Limb (tissue), 2 donors: ENCODE data around the gene PAIP2B.
A peak's percentile ranks its signal among the peaks of the same experiment; 100 is the strongest.
"Not testable (repeated sequence)": the region's sequence is repeated elsewhere in the genome, so short reads cannot be mapped to it uniquely, and the experiment has no call there.

Source experiments
- DNase-seq, 2 donors: peaks; one replicate each; pipeline ENCODE4 v3.0.0-alpha.2; 2016; ENCODE audit errors: extremely low spot score in 2 of 2

Gene PAIP2B

DNA sequence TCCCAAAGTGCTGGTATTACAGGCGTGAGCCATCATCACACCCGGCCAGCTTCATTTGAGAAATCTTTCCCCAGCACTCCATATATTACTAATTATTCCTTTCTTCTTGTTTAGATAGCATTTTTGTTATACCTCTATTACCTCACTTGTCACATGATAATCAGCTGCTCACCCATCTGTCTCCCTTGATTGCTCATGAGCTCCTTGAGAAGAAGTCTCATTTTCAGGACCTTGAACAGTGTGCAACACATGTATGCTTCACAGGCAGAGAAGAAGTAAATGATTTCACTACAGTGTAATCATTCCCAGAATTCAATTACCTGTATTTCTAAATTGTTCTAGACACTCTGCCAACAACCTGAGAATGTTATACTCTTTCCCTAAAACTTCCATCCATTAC lies 6.2 kb downstream of the PAIP2B start:
- DNase-seq = no peak

- no peak for DNase-seq
Measured at GRCh38 chr2:71216501-71216900, 10.4 kb downstream of the PAIP2B start.

DNA sequence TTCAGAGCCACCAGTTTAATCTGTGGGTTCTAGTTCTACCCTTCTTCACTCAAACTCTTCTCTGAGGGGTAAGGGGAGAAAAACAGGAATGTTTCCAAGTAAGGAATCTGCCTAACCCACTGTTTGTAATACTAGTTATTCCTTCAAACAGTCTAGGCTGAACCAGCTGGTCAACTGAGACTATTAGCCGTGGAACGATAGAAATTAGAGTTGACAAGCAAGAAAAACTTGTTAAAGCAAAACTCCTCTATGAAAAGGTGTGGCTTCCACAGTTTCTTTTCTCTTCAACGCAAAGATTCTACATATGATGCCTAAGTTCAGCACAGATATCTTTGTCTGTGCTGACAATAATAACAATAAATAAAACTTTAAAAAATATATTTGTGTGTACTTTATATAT lies 11.5 kb downstream of the PAIP2B start:
- no peak for DNase-seq

- DNase-seq = no peak
Measured at GRCh38 chr2:71212336-71212735, 14.6 kb downstream of the PAIP2B start.

- no peak for DNase-seq
Measured at GRCh38 chr2:71210292-71210691, 16.6 kb downstream of the PAIP2B start.

DNA sequence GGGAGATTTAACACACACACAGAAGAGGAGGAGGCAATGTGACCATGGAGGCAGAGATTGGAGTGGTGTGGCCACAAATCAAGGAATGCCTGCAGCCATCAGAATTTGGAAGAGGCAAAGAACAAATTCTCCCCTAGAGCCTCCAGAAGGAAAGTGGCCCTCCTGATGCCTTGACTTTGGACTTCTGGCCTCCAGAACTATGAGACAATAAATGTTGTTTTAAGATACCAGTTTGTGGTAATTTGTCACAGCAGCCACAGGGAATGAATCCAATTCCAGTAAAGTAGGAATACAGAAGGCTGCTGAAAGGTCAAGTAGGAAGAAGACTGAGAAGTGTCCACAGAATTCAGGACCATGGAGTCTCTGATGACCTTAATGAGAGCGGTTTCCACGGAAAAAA lies 18.1 kb downstream of the PAIP2B start:
- DNase-seq = no peak

GRCh38 chr2:71207601-71208000 lies 19.3 kb downstream of the PAIP2B start:
- DNase-seq = no peak

GRCh38 chr2:71206271-71206670 lies 20.6 kb downstream of the PAIP2B start:
- no peak for DNase-seq

DNA sequence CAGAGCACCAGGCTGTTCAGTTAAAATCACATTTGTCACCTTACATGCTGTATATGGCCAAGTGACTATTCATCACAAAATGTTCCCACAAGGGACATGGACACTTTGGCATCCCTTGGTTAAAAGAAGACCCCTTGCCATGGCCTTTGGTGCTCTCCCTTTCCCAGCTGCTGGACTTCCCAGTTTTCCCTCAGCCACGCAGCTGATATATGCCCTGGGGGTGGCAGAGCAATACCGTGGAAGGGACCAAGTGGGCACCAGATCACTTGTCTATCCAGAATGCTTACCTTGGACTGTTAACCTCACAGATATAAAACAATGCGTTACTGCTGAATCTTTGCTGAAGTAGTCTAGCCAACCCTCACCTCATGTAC lies 35.3 kb downstream of the PAIP2B start:
- no peak for DNase-seq

- peak in 1 of 2 donors; percentile 21 for DNase-seq
Measured at GRCh38 chr2:71190656-71191569, 36.0 kb downstream of the PAIP2B start.

GRCh38 chr2:71187589-71187988 lies 39.3 kb downstream of the PAIP2B start:
- DNase-seq = no peak

- DNase-seq = no peak
Measured at GRCh38 chr2:71186973-71187372, 39.9 kb downstream of the PAIP2B start.

DNA sequence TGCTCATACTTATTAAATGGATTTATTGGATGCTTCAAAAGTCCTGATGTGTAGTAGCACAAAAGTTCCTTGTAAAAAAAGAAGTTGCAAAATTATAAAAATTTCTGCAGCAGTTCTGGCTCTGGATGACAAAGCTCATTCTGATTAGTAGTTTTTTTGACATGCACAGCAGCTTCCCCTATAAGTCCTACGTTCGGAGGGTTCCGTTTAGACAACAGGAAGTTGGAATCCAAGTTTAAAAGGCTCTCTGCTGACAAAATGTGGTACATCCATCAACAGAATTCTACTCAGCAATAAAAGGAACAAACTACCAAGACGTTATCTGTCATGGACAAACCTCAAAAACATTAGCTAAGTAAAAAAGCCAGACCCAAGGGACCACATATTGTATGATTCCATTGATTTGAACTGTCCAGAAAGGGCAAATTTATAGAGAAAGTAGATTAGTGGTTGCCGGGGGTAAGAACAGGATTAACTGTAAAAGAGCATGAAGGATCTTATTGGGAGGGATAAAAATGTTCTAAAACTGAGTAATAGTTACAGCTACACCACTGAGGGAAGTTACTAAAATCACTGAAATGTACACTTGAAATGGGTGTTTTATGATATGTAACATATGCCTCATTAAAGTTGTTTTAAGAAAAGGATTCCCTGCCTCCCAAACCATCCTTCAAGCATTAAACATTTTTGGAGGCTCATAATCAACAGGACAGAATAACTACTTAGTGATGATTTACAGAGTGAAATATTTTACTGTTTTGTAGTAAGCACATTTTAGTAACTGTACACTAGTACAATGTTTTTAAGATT lies 43.4 kb downstream of the PAIP2B start:
- not testable (repeated sequence) for DNase-seq

DNA sequence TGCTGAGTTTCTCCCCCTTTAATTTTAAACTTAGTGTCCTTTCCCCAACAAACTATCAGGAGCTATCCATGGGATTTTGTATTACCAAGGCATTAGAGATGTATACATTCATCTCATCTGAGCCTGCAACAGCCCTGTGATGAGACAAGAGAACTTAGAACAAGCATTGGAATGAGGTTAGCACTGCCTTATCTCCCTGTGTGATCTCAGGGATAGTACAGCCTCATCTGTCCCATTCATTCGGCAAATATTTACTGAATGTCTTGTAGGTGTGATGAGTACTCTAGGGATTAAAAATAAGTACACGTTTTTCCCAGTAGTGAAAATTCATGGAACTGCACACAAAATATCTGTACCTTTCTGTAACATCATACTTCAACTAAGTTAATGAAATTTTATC lies 45.6 kb downstream of the PAIP2B start:
- DNase-seq = no peak

- DNase-seq = not testable (repeated sequence)
Measured at GRCh38 chr2:71178836-71179235, 48.1 kb downstream of the PAIP2B start.

DNA sequence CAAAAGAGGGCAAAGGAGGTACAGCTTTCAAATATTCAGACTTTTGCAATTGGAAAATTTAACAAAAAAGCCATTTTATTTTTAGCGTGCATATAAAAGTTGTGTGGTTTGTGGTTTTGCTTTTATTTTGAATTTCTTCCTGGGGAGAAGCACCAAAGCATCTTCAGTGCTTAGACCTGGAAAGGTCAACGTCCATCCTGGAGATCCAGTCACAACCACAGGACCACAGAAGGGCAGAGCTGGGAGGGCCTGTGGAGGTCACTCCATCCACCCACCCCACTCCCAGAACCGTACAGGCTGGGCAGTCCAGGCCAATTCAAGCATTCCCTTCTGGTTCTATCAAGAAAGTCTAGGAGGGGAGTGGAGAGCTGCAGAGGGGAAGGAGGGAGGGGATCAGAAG lies 52.7 kb downstream of the PAIP2B start:
- no peak for DNase-seq

GRCh38 chr2:71173096-71173495 lies 53.8 kb downstream of the PAIP2B start:
- no peak for DNase-seq

DNA sequence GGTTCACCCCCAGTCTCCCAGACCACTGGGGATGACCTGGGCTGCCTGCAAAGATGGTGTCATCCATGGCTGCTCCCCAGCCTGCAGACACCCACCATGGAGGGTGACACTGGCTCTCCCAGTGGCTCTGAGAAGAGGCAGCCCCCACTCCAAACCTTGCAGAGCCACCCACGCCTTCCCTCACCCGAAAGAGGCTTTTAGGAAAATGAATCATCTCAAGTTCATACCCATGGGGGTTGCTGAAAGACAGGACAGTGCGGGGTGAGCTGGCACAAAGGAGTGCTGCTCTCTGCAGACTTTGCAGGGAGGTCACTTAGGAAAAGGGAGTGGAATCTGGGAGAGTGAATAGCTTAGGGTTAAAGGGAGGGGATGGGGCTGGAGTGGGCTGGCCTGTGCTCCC lies 60.1 kb downstream of the PAIP2B start:
- DNase-seq = no peak

- DNase-seq = peak; percentile 50 to 81
Measured at GRCh38 chr2:71157124-71157793, 69.6 kb downstream of the PAIP2B start.

- peak; percentile 51 to 67 for DNase-seq
Measured at GRCh38 chr2:71156573-71156972, 70.3 kb downstream of the PAIP2B start.

DNA sequence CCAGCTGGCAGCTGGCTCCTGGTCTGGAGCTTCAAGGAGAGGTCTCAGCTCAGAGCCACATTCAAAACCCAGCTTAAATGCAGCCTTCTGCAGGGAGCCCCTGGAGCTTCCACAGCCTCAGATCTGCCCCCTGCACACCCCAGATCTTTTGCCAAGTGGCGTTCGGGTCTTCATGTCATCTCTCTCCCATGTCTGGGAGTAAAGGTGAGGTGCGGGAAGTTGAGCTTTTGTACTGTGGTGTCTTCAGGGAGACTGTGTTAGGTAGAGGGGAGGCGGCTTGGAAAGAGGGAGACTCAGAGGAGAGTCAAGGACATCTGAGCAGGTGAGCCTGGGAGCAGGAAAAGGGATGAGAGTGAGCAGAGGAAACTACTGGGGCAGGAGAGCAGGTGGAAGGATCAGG lies 71.1 kb downstream of the PAIP2B start:
- no peak for DNase-seq

GRCh38 chr2:71154798-71155197 lies 72.1 kb downstream of the PAIP2B start:
- DNase-seq = no peak
